ENCODE results near the gene ATP6V1B1. TPM values are rescaled to one million over a fixed set of nuclear protein-coding genes. Genes with fewer than 3 reads are reported as not detected.

Gene ATP6V1B1
- total and polyA plus RNA-seq, 5 experiments from 2014 or later: not detected

GRCh38 chr2:70903641-70904340 is 31.9 kb upstream of the ATP6V1B1 start:
- POLR2A ChIA-PET: no interaction called here
- Mint-ChIP-seq H3K4me1 (peaks cover 24 to 59% (median 49%) of the 10 kb centered on the region in 4 donors), H3K27me3 (peaks cover 47 to 95% (median 76%) of the 10 kb centered on the region in 5 donors), H3K36me3 (peaks cover 0 to 6% (median 0%) of the 10 kb centered on the region in 3 donors), H3K4me3 (no peak overlapping the region), H3K9me3 (peaks cover 0 to 4% (median 0%) of the 10 kb centered on the region in 9 donors), H3K27ac (peak overlapping the region in 1 of 10 donors; percentile 56)
- DNase-seq: no peak
- no peak for ATAC-seq

DNA sequence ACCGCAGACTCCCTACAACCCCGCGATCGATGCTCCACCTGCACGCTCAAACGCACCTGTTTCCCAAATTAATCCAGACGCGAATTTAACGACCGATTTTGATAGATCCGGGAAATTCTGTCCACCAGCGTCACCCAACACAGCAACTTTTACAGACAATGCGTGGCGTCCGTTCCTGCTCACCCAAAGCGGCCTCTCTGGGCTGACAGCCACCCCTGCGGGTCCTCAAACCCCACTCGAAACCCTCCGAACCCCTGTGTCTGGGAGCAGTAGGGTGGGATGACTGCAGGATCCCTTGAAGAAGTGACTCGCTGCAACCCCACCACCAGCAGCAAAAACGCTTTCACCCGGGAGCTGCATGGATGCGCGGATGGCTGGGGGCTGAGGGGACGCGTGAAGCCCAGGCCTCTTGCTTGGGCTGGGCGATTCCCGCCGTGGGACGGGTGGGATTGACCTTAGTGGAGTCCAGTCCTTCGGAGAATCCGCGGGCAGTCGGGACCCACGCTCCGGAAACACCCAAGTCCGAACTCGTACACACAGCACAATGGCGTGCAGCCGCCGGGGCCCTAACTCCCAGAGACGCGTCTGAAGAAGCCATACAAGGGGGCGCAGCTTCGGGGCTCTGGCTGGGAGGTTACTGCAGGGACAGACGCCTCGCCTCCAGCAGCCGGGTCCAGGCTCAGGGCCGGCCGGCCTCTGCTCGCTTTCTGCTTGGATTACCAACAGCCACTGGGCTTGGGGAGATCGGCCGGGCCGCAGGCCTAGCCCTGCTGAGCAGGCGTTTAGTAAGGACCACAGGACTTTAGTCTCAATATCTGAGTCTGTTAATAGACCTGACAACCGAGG is 31.1 kb upstream of the ATP6V1B1 start:
- POLR2A ChIA-PET: no interaction called here
- Mint-ChIP-seq H3K27ac (no peak overlapping the region), H3K27me3 (peaks cover 41 to 92% (median 70%) of the 10 kb centered on the region in 5 donors), H3K4me3 (peak overlapping the region in 1 of 10 donors; percentile 6), H3K36me3 (peaks cover 0 to 6% (median 0%) of the 10 kb centered on the region in 3 donors), H3K9me3 (peaks cover 0 to 4% (median 0%) of the 10 kb centered on the region in 9 donors), H3K4me1 (peaks cover 24 to 51% (median 41%) of the 10 kb centered on the region in 4 donors)
- DNase-seq (no peak), ATAC-seq (no peak)

DNA sequence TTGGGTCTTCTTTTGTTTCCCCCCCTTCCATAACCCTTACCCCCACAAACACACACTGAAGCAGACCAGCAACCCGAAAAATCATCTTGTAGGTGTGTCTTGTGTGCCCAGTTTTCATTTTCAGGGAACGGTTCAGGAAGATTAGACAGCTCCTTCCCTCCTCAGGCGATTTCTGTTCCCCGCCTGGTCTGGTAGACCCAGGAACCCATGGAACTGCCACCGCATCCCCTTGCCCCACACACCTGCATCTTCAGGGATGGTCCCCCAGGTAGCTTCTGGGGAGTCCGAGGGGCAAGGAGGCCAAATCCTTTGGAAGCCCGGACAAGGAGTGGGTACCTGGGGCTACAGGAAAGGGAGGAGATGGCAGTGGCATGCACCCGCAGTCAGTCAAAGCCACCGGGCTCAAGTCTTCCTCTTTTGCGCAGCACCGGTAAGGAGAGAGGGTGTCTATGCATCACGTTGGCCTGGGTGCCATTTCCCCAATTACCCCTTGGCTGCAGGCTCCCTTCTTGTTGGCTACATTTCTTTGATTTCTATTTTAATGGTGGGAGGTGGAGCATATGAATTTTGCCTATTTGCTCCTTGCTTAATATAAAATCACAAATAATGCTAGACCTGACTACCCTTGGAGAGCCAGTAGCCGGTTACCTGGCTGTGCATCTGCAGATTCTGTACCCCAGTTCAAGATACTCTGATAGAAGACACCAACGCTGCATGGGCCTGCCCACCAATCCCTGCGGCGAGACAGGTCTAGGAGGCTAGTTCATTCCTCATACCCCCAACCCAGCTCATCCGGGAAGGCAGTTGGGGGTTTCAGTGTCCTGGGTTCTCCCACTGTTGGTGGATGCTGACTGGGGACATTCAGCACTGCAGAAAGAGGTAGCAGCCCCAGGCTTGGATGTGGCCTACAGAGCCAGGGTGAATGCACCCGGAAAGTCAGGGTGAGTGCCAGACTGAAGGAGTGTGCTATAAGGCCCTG is 30.0 kb upstream of the ATP6V1B1 start:
- H3K27ac Mint-ChIP-seq: no peak overlapping the region
- POLR2A ChIA-PET: no interaction called here
- peak in 1 of 2 donors; percentile 25 for ATAC-seq
- H3K4me3 Mint-ChIP-seq: no peak overlapping the region
- H3K27me3 Mint-ChIP-seq: peaks cover 43 to 81% (median 67%) of the 10 kb centered on the region in 5 donors
- peaks cover 20 to 39% (median 35%) of the 10 kb centered on the region in 4 donors for H3K4me1 Mint-ChIP-seq
- DNase-seq: no peak
- peaks cover 0 to 4% (median 0%) of the 10 kb centered on the region in 9 donors for H3K9me3 Mint-ChIP-seq
- H3K36me3 Mint-ChIP-seq: peaks cover 0 to 6% (median 0%) of the 10 kb centered on the region in 3 donors

GRCh38 chr2:70906439-70907005 is 29.2 kb upstream of the ATP6V1B1 start:
- Mint-ChIP-seq H3K36me3 (peaks cover 0 to 6% (median 0%) of the 10 kb centered on the region in 3 donors), H3K4me3 (peak overlapping the region in 8 of 10 donors; percentile 31 to 81 (median 66)), H3K9me3 (peaks cover 0 to 4% (median 0%) of the 10 kb centered on the region in 9 donors), H3K4me1 (peaks cover 14 to 32% (median 29%) of the 10 kb centered on the region in 4 donors), H3K27me3 (peaks cover 41 to 80% (median 68%) of the 10 kb centered on the region in 5 donors), H3K27ac (peak overlapping the region in 1 of 10 donors; percentile 69)
- no peak for ATAC-seq
- POLR2A ChIA-PET: no interaction called here
- DNase-seq: no peak

- Mint-ChIP-seq H3K27me3 (peaks cover 42 to 80% (median 69%) of the 10 kb centered on the region in 5 donors), H3K4me1 (peaks cover 9 to 25% (median 23%) of the 10 kb centered on the region in 4 donors), H3K36me3 (peaks cover 0 to 6% (median 0%) of the 10 kb centered on the region in 3 donors), H3K9me3 (peaks cover 0 to 4% (median 0%) of the 10 kb centered on the region in 9 donors), H3K4me3 (peak overlapping the region in 9 of 10 donors; percentile 46 to 81 (median 69)), H3K27ac (no peak overlapping the region)
- peak; percentile 33 for ATAC-seq
- DNase-seq: no peak
- POLR2A ChIA-PET: no interaction called here
Observed at GRCh38 chr2:70907130-70908057, 28.3 kb upstream of the ATP6V1B1 start.

- ATAC-seq: no peak
- no peaks in the 10 kb centered on the region for H3K4me1 Mint-ChIP-seq
- no peaks in the 10 kb centered on the region for H3K36me3 Mint-ChIP-seq
- no peaks in the 10 kb centered on the region for H3K9me3 Mint-ChIP-seq
- peaks cover 19 to 63% (median 39%) of the 10 kb centered on the region in 5 donors for H3K27me3 Mint-ChIP-seq
- H3K4me3 Mint-ChIP-seq: no peak overlapping the region
- POLR2A ChIA-PET: no interaction called here
- no peak for DNase-seq
- no peak overlapping the region for H3K27ac Mint-ChIP-seq
Observed at GRCh38 chr2:70916291-70916690, 19.4 kb upstream of the ATP6V1B1 start.

DNA sequence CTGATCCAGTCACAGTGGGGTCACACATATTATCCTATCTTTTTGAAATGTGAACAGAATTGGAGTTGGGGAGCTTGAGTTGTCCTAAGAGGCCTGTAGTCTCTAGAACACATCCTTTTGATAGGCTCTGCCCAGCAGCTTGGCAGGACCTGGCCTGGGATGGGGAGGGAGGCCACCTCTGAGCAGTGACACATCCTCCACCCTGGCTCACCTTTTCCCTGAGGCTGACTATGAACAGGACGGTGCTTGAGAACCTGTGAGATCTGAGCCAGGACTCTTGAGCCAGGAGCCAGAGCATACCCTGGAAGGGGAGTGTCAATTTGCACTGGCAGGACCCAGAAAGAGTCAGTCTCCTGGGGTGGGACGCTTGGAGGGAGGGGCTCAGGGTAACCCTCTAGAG is 17.7 kb upstream of the ATP6V1B1 start:
- ATAC-seq (no peak), DNase-seq (peak in 1 of 10 donors; percentile 21)
- Mint-ChIP-seq H3K9me3 (no peaks in the 10 kb centered on the region), H3K36me3 (no peaks in the 10 kb centered on the region), H3K27me3 (peaks cover 14 to 59% (median 27%) of the 10 kb centered on the region in 5 donors), H3K4me3 (no peak overlapping the region), H3K27ac (no peak overlapping the region), H3K4me1 (peaks cover 0 to 2% (median 0%) of the 10 kb centered on the region in 4 donors)
- POLR2A ChIA-PET: no interaction called here

GRCh38 chr2:70919672-70920366 is 15.9 kb upstream of the ATP6V1B1 start:
- Mint-ChIP-seq H3K4me3 (no peak overlapping the region), H3K36me3 (no peaks in the 10 kb centered on the region), H3K9me3 (no peaks in the 10 kb centered on the region), H3K27ac (no peak overlapping the region), H3K4me1 (peaks cover 0 to 2% (median 0%) of the 10 kb centered on the region in 4 donors), H3K27me3 (peaks cover 11 to 59% (median 30%) of the 10 kb centered on the region in 5 donors)
- POLR2A ChIA-PET: no interaction called here
- ATAC-seq: peak; percentile 59 to 67
- DNase-seq: peak; percentile 46 to 81 (median 64)

GRCh38 chr2:70920367-70920715 is 15.4 kb upstream of the ATP6V1B1 start:
- no peaks in the 10 kb centered on the region for H3K9me3 Mint-ChIP-seq
- DNase-seq (peak in 1 of 10 donors; percentile 19), ATAC-seq (no peak)
- H3K36me3 Mint-ChIP-seq: no peaks in the 10 kb centered on the region
- no peak overlapping the region for H3K4me3 Mint-ChIP-seq
- H3K4me1 Mint-ChIP-seq: peaks cover 0 to 2% (median 0%) of the 10 kb centered on the region in 4 donors
- POLR2A ChIA-PET: no interaction called here
- peaks cover 11 to 54% (median 28%) of the 10 kb centered on the region in 5 donors for H3K27me3 Mint-ChIP-seq
- H3K27ac Mint-ChIP-seq: peak overlapping the region in 1 of 10 donors; percentile 29

DNA sequence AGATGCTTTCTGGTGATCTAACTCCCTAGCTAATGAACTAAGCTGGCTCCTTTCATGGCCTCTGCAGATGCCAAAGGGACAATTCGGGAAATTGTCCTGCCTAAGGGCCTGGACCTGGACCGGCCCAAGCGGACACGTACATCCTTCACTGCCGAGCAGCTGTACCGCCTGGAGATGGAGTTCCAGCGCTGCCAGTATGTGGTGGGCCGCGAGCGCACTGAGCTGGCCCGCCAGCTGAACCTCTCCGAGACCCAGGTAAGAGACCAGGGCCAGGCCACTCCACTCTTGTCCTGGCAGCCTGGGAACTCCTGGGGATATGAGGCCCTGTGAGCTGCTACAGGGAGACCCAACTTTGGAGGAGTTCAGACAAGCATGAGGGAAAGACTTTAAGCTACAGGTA is 14.7 kb upstream of the ATP6V1B1 start:
- Mint-ChIP-seq H3K27ac (peak overlapping the region in 1 of 10 donors; percentile 29), H3K9me3 (no peaks in the 10 kb centered on the region), H3K36me3 (no peaks in the 10 kb centered on the region), H3K27me3 (peaks cover 8 to 47% (median 24%) of the 10 kb centered on the region in 5 donors), H3K4me3 (no peak overlapping the region), H3K4me1 (peaks cover 0 to 2% (median 0%) of the 10 kb centered on the region in 4 donors)
- ATAC-seq: no peak
- POLR2A ChIA-PET: no interaction called here
- peak in 1 of 10 donors; percentile 28 for DNase-seq
